ENCODE measurements around the gene BFSP2.

BFSP2 gene

GRCh38 chr3:133366921-133367320, 32.9 kb upstream of the BFSP2 start:
- Histone ChIP-seq H3K27ac (no peak overlapping the region), H3K4me3 (no peak overlapping the region)
- no peak for DNase-seq (ENCODE audit: low spot score)
- TF ChIP-seq CTCF (IDR thresholded peaks at IDR 0.05) = no peak

- no peak overlapping the region for H3K4me3 ChIP-seq
- no peak overlapping the region for H3K27ac ChIP-seq
- no peak for TF ChIP-seq CTCF (IDR thresholded peaks at IDR 0.05)
- peak; percentile 46 for DNase-seq (ENCODE audit: low spot score)
Observed at GRCh38 chr3:133367403-133367802, 32.5 kb upstream of the BFSP2 start.

DNA sequence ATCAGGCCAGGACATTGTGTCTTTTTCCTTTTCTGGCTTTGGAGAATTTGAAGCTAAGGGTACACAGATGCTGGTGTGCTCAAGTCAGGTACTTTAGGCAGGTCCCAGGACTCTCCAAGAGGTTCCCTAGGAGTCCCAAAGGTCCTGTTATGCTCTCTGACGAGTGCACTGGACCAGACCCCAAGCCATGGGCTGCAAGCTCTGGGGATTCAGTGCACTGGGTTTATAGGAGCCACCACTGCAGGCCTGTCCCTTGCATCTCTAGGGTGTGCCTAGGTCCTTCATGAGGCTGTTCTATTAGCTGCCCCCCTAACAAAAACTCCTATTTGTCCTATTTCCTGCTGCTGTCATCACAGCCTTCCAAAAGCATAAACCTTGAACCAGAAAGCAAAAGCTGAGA, 31.9 kb upstream of the BFSP2 start:
- H3K27ac ChIP-seq = no peak overlapping the region
- no peak for TF ChIP-seq CTCF (IDR thresholded peaks at IDR 0.05)
- no peak overlapping the region for H3K4me3 ChIP-seq
- no peak for DNase-seq (ENCODE audit: low spot score)

DNA sequence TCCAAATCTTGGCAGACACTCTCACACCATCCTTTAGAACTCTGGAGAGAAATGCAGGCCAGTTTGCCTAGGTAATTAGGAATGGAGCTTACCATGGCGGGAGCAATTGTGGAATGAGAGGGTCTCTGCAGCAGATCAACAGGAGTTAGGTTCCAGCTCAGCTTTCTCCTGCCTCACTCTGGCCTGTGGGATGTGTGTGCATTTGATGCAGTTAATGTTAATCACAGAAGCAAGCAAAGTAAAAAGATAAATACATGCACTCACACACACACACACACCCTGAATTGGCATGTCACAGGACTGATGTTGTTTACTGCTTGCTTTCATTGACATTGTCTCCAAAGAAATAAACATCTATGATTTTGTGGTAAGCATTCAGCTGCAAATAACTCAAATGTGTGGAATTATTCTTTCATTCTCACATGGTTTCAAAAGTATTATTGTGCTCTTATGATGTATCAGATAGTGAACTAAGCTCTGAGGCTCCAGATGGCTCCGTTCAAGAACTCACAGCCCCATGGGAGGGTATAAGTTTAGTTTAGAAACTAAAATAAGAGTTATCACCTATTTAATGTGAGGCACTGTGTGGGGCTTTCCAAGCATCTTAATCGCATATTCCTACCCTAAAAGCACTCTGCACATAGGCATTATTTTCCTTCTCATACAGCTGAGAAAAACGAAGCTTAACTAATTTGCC, 31.3 kb upstream of the BFSP2 start:
- H3K4me3 ChIP-seq = no peak overlapping the region
- no peak for DNase-seq (ENCODE audit: low spot score)
- no peak for TF ChIP-seq CTCF (IDR thresholded peaks at IDR 0.05)
- H3K27ac ChIP-seq = no peak overlapping the region

GRCh38 chr3:133369068-133369440, 30.8 kb upstream of the BFSP2 start:
- peak; percentile 38 for DNase-seq (ENCODE audit: low spot score)
- Histone ChIP-seq H3K4me3 (no peak overlapping the region), H3K27ac (no peak overlapping the region)
- TF ChIP-seq CTCF (IDR thresholded peaks at IDR 0.05) = no peak

- no peak overlapping the region for H3K4me3 ChIP-seq
- no peak overlapping the region for H3K27ac ChIP-seq
- TF ChIP-seq CTCF (IDR thresholded peaks at IDR 0.05) = no peak
- peak; percentile 63 for DNase-seq (ENCODE audit: low spot score)
Observed at GRCh38 chr3:133371181-133371580, 28.7 kb upstream of the BFSP2 start.

DNA sequence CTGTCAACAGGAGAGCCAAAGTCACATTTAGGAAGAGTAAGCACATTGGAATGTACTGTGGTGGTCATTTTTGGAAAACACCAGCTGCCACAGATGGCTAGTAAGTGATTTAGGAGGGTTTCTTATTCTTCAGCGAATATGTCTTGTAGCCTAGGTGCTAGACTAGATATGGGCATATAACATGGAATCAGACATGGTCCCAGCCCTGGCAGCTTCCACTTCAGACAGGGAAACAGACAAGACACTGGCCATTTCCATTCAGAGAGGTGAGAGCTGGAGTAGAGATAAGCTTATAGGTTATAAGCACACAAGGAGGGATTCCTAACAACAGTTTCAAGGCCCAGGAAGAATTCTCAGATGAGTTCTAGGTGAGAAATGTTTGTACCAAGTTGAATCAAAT, 28.2 kb upstream of the BFSP2 start:
- no peak for TF ChIP-seq CTCF (IDR thresholded peaks at IDR 0.05)
- DNase-seq (ENCODE audit: low spot score) = no peak
- Histone ChIP-seq H3K4me3 (no peak overlapping the region), H3K27ac (no peak overlapping the region)

Measured in coronary artery (tissue), 2 donors.